ENCODE results near the gene LRRC7. TPM values are rescaled to one million over a fixed set of nuclear protein-coding genes. Genes with fewer than 3 reads are reported as not detected.
A peak's percentile ranks its signal among the peaks of the same experiment; 100 is the strongest.

The LRRC7 gene
- total and polyA plus RNA-seq, 2 of the 13 experiments (the other 11 are each of a cell fraction or from before 2014, with no cell fraction given): not detected

- Histone ChIP-seq H3K27me3 (ENCODE audit: control insufficient read depth in 1 of 2, insufficient read depth in 2 of 2, low read length in 2 of 2) (no peaks in the 10 kb centered on the region), H3K36me3 (replicated peaks in 1 of 2; ENCODE audit: control insufficient read depth in 1 of 2, insufficient read depth in 2 of 2, low read length in 2 of 2) (peaks cover 3 to 21% of the 10 kb centered on the region in 2 experiments; a peak in 4 of 5 replicates), H3K9ac (ENCODE audit: insufficient read depth, low read depth, low read length) (no peak overlapping the region), H2AFZ (ENCODE audit: low read length) (no peak overlapping the region), H3K4me2 (ENCODE audit: low read depth, low read length) (no peak overlapping the region), H3K4me3 (replicated peaks in 1 of 3; ENCODE audit: insufficient read depth in 1 of 3, low read depth in 2 of 3, low read length in 3 of 3) (no peak overlapping the region), H4K20me1 (ENCODE audit: insufficient read depth, low read length) (no peaks in the 10 kb centered on the region), H3K79me2 (ENCODE audit: insufficient read depth, low read length) (no peaks in the 10 kb centered on the region), H3K4me1 (ENCODE audit: insufficient read depth, low read length) (no peaks in the 10 kb centered on the region), H3K9me3 (ENCODE audit: low read length) (no peaks in the 10 kb centered on the region), H3K27ac (ENCODE audit: extremely low read length, insufficient read depth, low read length) (no peak overlapping the region)
- no peak for ATAC-seq
- no peak for TF ChIP-seq ZXDC (CRISPR knock-in tag; IDR thresholded peaks at IDR 0.05)
- intact Hi-C loops (cut with micrococcal nuclease; ENCODE audit: unreplicated experiment) (no loop called here), in situ Hi-C loops (cut with HindIII; ENCODE audit: extremely low pct_ligation_motif_present, low pct_unique_long_range_greater_than_20kb) (no loop called here)
- WGBS (ENCODE audit: low lambda C conversion rate): 95% methylated on average over 1 of the region's 1 CpG
- POLR2A ChIA-PET: no interaction called here
- CTCF ChIA-PET (ENCODE audit: low intra/inter-chr PET ratio, low total read pairs): no interaction called here
- FAIRE-seq: no peak
- BruUV-seq (replicated peaks): no TSS peak
- no peak for DNase-seq (ENCODE audit: low spot score)
These were observed 582.7 kb downstream of the LRRC7 start for GRCh38 chr1:70150444-70150843.

- Histone ChIP-seq H3K79me2 (ENCODE audit: insufficient read depth, low read length) (no peaks in the 10 kb centered on the region), H4K20me1 (ENCODE audit: insufficient read depth, low read length) (no peaks in the 10 kb centered on the region), H3K9ac (ENCODE audit: insufficient read depth, low read depth, low read length) (no peak overlapping the region), H3K4me2 (ENCODE audit: low read depth, low read length) (no peak overlapping the region), H3K4me3 (replicated peaks in 1 of 3; ENCODE audit: insufficient read depth in 1 of 3, low read depth in 2 of 3, low read length in 3 of 3) (no peak overlapping the region), H3K27me3 (ENCODE audit: control insufficient read depth in 1 of 2, insufficient read depth in 2 of 2, low read length in 2 of 2) (no peaks in the 10 kb centered on the region), H2AFZ (ENCODE audit: low read length) (no peak overlapping the region), H3K27ac (ENCODE audit: extremely low read length, insufficient read depth, low read length) (no peak overlapping the region), H3K36me3 (replicated peaks in 1 of 2; ENCODE audit: control insufficient read depth in 1 of 2, insufficient read depth in 2 of 2, low read length in 2 of 2) (peaks cover 0 to 15% of the 10 kb centered on the region in 2 experiments; a peak in 4 of 5 replicates), H3K9me3 (ENCODE audit: low read length) (no peaks in the 10 kb centered on the region), H3K4me1 (ENCODE audit: insufficient read depth, low read length) (no peaks in the 10 kb centered on the region)
- ChIA-PET CTCF (ENCODE audit: low intra/inter-chr PET ratio, low total read pairs) (no interaction called here), POLR2A (no interaction called here)
- in situ Hi-C loops (cut with HindIII; ENCODE audit: extremely low pct_ligation_motif_present, low pct_unique_long_range_greater_than_20kb): no loop called here
- ATAC-seq: peak; percentile 57; the same call in 2 of the 3 replicates
- BruUV-seq (replicated peaks): no TSS peak
- no peak for FAIRE-seq
- no peak for DNase-seq (ENCODE audit: low spot score)
- 87% methylated on average over 3 of the region's 3 CpGs for WGBS (ENCODE audit: low lambda C conversion rate)
- intact Hi-C loops (cut with micrococcal nuclease; ENCODE audit: unreplicated experiment): no loop called here
- TF ChIP-seq TBP (CRISPR knock-in tag; IDR thresholded peaks at IDR 0.05) (no peak), ATF7-NPFF (CRISPR knock-in tag; IDR thresholded peaks at IDR 0.05; ENCODE audit: low read depth) (no peak), IKZF5 (CRISPR knock-in tag; IDR thresholded peaks at IDR 0.05) (no peak), CREM (IDR thresholded peaks at IDR 0.05) (no peak), CREM (CRISPR knock-in tag; IDR thresholded peaks at IDR 0.05) (no peak), ZNF430 (CRISPR knock-in tag; IDR thresholded peaks at IDR 0.05) (no peak)
- TF ChIP-seq, protein P1, sequence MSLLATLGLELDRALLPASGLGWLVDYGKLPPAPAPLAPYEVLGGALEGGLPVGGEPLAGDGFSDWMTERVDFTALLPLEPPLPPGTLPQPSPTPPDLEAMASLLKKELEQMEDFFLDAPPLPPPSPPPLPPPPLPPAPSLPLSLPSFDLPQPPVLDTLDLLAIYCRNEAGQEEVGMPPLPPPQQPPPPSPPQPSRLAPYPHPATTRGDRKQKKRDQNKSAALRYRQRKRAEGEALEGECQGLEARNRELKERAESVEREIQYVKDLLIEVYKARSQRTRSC (CRISPR knock-in tag; IDR thresholded peaks at IDR 0.05; ENCODE audit: low read depth): no peak
- TF ChIP-seq, protein P2, sequence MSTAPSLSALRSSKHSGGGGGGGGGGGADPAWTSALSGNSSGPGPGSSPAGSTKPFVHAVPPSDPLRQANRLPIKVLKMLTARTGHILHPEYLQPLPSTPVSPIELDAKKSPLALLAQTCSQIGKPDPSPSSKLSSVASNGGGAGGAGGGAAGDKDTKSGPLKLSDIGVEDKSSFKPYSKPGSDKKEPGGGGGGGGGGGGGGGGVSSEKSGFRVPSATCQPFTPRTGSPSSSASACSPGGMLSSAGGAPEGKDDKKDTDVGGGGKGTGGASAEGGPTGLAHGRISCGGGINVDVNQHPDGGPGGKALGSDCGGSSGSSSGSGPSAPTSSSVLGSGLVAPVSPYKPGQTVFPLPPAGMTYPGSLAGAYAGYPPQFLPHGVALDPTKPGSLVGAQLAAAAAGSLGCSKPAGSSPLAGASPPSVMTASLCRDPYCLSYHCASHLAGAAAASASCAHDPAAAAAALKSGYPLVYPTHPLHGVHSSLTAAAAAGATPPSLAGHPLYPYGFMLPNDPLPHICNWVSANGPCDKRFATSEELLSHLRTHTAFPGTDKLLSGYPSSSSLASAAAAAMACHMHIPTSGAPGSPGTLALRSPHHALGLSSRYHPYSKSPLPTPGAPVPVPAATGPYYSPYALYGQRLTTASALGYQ (CRISPR knock-in tag; IDR thresholded peaks at IDR 0.05): no peak
- TF ChIP-seq, protein P3, sequence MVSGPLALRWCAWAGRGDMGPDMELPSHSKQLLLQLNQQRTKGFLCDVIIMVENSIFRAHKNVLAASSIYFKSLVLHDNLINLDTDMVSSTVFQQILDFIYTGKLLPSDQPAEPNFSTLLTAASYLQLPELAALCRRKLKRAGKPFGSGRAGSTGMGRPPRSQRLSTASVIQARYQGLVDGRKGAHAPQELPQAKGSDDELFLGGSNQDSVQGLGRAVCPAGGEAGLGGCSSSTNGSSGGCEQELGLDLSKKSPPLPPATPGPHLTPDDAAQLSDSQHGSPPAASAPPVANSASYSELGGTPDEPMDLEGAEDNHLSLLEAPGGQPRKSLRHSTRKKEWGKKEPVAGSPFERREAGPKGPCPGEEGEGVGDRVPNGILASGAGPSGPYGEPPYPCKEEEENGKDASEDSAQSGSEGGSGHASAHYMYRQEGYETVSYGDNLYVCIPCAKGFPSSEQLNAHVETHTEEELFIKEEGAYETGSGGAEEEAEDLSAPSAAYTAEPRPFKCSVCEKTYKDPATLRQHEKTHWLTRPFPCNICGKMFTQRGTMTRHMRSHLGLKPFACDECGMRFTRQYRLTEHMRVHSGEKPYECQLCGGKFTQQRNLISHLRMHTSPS (CRISPR knock-in tag; IDR thresholded peaks at IDR 0.05; ENCODE audit: low read depth): no peak
These were observed 586.0 kb downstream of the LRRC7 start for GRCh38 chr1:70153739-70154138.

All from HepG2 (cell line).